GM18499 (cell line): Measurements from ENCODE around the gene SCFD2.

Experiments used
- ATAC-seq: cut with Tn5 transposase; IDR thresholded peaks from one replicate; pipeline ENCODE4 v1.9.1; 2021; ENCODE audit warnings: moderate number of reproducible peaks; ENCODE audit not compliant: insufficient read depth, unreplicated experiment

SCFD2 gene

DNA sequence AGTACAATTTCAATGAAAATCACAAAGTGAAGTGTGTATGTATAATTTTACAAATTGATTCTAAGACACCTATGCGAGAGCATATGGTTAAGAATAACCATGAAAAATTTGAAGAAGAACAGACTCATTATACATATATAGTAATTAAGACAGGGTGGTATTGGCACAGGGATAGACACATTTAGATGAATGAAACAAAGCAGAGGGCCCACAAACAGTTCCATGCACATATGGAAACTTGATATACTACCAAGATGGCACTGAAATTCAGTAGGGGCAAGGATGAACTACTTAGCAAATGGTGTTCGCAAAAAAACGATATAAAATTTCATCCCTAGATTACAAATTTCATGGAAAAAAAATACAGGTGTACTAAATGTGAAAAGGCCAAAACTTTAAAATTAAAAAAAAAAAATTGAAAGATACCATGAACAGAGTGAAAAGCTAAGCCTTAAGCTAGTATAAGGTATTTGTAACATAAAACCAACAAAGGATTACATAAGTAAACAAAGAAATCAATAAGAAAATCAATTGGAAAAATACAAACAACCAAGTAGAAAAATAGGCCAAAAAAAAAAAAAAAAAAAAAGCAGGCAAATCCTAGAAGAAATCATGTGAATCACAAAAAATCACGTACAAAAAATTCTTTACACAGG lies 418.3 kb downstream of the SCFD2 start:
- ATAC-seq: no peak

DNA sequence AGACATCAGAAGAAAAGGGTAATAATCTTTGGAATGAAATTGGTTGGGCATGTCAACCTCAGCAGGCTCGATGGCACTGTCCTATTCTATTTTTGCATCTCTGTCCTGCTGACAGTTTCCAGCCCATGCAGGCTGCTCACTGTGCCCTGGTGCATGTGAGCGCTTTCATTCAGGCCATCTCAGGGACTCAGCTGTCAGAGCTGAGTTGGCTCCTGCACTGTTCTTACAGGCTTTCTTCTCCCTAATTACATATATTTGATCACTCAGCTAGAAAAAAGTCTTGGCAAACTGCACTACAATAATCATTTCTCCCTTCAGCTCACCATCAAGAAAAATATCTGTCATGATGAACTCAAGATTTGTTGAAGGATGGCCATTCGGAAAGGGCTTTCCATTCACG lies 419.0 kb downstream of the SCFD2 start:
- ATAC-seq: no peak

DNA sequence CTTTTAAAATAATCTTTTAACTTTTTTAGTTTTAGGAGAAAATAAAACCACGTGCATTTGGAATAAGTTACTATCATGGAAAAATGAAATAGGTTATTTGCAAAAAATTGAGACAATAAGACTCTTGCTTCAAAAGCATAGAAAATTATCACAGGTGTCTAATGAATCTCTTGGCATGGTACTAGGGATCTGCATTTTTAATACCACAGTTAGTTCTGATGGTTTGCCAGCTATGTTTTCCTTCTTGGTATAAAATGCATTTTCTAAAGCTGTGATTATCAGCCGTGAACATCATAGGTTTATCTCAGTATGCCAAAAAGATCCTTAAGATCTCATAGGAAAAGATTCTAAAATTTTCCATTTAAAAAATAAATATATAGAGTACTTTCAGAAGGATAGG lies 419.9 kb downstream of the SCFD2 start:
- ATAC-seq: no peak

DNA sequence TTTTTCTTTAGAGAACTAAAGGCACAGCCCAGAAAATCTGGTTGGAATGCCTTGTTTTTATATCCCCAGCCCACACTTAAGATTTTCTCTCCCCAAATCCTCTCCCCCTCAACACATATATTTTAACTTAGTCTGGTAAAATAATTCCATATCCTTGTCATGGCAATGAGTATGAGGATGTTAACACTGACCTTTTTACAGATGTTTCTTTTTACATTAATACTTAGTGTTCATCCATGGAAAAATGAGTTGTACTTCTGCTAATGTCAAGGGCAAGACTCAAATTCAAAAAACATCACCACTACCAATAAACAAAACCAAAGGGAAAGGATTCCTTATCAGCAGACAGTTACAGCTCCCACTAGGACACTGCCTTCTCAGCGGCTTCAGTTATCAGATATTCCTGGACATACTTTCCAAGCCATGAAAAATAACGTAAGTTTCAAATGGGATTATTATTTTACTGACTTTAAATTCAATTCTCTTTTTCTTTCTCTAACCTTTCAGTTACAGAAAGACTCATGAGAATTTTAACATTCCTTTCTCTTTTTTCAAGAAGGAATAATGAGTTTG lies 420.4 kb downstream of the SCFD2 start:
- no peak for ATAC-seq

DNA sequence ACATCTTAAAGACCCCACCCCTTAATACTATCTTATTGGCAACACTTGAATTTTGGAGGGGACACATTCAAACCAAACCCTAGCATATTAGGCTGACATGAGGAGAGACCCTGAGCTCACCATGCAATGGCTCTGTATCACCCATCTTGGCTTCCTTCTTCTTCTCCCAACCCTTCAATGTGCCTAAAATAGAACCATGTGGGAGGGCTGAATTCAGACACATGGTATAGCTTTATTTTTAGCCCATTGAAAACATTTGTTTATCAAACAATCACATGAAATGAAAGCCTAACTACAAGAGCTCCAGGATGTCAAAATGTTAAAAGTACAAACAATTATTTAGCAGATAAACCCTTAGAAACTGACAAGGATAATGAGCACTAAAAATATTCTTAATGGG lies 422.2 kb downstream of the SCFD2 start:
- ATAC-seq: no peak

DNA sequence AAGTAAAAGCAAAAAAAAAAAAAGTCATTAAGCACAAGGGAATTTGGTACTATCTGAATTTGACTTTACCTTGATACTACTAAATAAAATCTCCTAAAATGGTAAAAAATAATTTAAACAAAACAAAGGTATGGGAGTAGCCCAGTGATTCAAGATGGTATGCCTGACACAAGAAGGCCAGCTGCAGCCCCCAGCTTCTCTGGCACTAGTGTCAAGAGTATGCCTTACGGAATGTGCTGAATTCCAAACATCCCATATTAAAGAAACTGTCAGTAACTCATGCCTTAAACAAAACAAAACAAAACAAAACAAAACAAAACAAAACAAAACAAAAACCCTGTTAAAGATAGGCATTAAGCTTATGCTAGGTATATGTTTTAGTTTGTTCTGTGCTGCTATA lies 422.9 kb downstream of the SCFD2 start:
- ATAC-seq: no peak

DNA sequence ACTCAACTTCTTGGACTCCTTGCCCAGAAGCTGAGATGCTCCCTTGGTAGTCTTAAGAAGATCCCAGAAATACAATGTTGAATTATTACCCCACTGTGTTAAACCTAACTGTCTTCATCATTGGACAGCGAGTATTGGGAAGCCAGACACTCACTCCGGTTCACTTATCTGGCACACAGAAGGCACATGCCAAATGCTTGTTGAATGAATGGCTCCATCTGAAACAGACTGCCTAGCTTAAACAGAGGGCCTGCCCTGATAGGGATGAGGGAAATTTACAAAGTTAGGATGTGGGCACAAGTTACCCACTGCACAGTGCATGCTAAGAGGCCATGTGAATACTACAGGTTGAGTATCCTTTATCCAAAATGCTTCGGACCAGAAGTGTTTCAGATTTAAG lies 424.4 kb downstream of the SCFD2 start:
- ATAC-seq: no peak

DNA sequence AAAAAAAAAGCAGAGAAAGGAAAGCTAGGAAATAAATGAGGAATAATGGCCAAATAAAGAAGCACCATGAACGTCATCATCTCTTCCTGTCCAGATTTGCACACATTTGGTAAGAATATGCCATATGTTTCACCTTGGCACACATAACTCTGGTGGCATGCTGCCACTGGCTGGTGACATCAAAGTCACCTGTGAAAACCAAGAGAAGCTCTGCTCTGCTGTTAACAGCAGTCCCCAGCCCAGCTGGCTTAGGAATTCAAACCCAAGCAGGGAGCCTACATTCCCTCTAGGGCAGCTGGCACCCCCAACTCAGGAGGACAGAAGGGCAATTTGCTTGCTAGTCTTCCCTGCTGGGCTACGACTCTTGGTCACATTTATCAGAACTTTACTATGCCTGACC lies 426.1 kb downstream of the SCFD2 start:
- ATAC-seq: no peak

DNA sequence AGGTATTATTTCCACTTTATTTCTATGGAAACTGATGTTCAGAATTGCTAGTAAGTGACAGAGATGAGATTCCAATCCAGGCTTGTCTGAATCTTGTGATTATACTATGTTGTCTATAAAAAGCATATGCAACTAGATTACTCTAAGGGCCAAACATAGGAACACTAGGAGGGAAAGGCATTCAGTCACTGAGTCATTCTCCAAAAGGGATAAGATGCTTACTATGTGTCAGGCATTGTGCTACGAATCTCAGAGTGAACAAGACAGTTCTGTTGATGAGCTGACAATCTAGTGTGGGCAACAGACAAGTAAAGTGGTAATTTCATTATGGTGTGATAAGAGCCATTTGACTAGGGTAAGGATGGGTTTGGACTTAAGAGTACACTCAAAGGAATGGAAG lies 426.5 kb downstream of the SCFD2 start:
- no peak for ATAC-seq

DNA sequence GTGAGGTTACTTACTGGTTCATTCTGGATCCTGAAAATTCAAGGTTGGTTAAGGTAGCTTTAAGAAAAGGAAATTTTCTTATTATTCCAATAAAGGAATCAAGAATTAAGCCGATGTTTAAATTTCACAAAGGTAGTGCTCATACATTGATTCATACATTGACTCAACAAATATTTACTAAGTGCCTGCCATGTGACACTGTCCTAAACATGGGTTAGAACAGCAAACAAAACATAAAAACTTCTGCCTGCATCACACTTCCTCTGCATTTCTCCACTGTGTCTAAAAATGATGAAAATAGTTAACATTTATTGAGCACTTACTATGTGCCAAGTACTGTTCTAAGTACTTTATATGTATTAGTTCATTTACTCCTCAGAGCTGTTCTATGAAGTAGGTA lies 428.0 kb downstream of the SCFD2 start:
- no peak for ATAC-seq

DNA sequence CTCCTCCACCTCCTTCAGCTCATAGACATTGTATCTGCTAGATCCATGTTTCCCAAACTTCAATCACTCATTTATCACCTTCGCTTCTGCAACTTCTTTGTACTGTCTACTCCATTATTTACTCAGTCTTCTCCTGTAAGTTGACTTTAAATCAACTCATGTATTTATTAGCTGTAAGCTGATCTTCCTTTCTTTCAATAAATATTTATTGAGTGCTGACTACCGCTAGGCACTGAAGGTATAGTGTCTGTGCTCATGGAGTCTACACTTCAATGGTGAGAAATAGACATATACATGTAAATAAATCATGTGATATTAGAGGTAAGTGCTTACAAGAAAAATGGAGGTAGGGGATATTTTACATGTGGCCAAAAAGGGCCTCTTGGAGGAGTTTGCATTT lies 429.1 kb downstream of the SCFD2 start:
- ATAC-seq: no peak

DNA sequence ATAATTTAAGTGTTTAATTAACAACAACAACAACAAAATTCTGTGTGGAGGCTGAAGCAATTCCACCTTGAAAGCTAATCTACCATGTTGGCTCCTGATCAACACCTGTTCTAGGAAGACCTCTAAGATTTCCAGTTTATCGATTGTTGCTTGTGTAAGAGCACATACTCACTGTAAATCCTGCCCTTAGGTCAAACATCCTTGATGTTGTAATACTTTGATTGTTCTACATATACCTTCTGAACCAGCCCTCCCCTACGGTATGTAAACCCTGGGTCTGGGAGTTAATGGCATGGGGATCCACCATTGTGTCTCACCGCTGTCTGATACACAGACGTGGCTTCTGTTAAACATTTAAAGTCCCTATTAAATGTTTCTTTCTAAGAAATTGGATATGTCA lies 430.5 kb downstream of the SCFD2 start:
- ATAC-seq: no peak

DNA sequence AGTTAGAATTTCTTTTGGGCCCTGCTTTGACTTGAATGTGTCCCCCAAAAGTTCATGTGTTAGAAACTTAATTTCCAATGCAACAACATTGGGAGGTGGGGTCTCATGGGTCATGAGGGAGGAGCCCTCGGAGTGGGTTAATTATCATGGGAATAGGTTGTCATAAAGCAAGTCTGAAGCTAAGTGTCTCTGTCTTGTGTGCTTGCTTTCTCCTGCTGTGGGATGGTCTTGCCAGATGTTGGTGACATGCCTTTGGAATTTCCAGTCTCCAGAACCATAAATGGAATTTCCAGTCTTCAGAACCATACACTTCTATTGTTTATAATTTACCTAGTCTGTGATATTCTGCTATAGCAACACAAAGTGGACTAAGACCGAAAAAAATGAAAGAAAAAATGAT lies 432.1 kb downstream of the SCFD2 start:
- ATAC-seq: no peak

DNA sequence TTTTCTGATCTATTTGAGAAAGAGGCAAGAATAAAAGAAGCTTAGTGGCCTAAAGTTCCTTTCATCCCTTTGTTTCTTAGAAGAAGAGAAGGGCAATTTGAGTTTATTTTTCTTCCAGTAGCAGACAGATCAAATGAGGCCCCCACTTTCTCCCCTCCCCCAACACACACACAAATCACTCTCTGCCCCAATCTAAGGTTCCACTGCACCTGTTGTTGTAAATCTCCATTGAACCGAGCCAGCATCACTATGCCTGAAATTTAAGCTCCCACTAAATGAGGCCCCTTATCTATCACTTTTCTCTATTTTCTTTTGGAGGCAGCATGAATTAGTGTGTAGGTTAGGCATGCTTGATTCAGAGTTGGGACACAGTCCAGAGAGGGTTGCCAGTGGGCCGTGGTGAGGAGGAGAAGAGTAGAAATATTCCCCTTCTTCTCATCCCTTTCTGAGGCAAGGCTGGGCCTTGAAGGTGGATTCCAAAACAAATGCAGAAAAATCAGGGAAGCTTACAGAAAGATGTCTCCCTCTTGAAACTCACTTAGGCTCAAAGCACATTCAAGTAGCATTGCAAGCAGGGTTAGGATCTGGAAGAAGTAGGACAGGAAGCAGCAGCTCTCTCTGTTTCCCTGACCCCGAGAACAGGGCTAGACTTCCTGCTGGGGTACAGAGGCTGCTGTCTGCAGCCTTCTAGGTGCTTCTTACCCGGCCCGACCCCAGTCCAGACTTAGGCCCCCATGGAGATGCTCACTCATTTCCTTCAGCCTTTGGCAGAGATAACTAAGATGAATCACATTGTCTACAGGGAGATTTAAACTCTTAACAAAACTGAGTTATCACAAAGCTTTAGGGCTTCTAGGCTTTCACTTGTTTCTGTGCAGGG lies 433.0 kb downstream of the SCFD2 start:
- no peak for ATAC-seq

DNA sequence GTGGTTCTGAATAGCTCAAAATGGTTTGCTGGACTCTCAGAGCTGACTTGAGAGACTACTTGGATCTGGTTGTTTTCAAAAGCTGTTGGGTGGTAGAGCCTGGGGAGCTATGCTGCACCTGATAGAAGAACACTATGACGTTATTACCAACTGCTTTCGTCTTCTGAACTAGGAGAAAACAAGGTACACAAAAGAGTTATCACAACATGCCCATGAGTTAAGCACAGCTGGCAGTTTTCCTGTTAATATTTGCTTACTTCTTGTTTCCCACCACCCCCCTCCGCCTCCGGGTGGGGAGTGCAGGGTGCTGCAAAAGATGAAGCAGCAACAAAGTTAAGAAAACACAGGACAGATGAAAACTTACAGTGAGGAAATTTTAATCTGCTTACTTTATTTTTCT lies 434.6 kb downstream of the SCFD2 start:
- ATAC-seq: no peak

DNA sequence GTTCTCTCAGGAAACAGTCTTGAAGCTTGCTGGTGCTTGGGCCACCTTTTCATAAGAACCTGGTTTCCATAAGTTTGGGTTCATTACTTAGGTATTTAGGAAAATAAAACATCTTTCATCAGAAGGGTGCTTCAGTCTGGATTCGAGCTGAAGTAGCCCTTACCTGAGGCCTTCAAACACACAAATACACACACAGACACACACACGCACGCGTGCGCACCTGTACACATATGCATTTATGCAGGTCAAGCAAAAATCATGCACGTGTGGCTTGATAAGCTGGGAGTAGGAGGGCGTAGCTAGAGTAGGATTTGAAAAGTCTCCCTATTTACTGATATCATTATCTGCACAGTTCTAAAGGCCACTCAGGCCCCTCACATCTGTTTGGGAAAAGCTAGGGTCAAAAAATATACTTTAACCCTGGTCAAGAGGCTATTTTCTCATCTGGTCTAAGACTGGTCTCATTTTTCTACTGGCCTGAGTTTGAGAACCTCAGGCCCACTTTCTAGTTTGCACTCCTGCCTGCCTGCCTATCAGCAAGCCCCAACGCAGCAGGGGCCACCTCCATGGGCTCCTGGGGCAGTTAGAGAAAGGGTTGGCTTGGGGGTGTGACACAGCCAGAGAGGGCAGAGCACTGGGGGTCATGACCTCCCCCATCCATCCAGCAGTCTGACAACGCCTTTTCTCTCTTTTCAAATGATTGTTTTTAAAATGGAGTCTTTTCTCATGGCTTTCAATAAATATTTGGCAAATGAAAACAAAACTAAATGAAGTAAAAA lies 439.5 kb downstream of the SCFD2 start:
- ATAC-seq: no peak

DNA sequence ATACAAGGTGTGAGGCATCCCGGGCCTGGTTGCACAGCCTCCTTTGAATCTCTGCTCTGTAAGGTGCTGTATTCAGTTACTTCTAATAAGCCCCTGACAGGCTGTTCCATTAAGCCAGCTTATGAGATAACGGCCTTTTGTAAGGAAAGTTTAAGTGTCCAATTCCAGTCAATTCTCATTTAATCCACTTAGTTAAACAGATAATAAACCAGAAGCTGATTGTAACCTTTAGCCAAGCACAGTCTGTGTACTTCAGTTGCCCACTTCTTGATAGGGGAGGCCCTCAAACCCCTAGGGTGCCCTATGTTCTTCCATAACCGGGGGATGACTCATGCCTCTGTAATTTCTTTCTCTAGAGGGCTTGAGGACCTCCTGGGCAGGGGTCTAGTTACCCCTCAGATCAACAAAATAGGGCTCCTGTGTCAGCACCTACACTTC lies 440.3 kb downstream of the SCFD2 start:
- ATAC-seq: no peak

DNA sequence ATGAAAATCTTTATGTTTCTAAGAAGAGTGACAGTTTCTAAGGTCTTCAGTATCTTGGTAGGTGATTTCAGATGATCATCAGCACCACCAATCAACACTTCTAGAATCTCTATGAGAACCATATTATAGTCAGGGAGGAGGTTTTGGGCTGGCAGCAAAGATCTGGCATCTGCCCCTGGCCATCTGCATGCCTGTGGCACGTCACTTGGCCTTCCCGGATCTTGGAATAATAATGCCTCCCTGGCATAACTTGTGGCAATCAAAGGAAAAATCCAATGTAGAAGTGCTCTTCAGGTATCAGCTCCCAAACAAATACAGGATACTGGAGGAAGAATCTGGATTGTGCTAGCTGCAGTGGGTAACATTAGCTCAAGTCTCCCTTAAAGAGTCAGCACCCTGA lies 446.4 kb downstream of the SCFD2 start:
- ATAC-seq: no peak

DNA sequence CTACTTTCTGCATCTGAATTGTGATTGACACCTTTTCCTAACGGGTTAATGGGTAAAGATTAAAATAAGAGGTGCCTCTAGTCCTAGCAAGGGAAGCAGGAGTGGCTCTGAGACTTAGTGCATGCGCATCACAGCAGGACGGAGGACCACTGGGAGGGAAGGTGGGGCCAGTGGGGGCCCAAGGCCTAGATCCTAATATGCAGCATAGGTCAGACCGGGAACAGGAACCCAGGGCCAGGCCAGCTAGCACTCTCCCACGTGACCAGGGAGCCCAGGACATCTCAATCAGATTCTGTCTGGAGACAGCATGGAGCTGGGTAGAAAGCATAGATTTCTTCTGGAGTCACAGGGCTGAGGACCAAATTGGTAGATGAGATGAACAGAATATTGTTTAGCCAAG lies 448.0 kb downstream of the SCFD2 start:
- no peak for ATAC-seq

DNA sequence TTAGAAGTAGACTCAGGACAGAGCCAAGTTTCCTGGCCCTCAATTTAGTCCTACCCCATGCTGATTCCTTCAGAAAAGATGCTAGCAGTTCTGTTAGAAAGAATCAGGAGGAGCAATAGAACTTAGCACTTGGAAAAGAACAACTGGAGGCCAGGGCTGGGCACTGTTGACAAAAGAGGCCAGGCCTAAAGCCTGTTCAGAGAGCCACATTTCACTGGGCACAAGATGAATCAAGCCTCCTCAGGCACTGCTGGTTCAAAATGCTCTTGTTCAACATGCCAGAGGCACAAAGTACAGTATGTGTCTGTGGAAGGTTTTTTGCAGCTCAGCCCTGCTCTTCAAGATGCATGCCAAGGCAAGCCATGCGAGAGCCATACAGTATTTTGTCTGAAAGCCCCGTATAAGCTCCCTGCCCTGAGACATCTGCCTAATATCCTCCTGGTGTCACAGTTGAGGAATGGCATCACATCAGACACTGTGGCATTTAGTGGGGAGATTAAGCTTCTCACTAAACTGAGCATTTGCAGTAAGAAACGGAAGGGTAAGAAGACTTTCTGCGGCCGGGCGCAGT lies 450.0 kb downstream of the SCFD2 start:
- no peak for ATAC-seq

DNA sequence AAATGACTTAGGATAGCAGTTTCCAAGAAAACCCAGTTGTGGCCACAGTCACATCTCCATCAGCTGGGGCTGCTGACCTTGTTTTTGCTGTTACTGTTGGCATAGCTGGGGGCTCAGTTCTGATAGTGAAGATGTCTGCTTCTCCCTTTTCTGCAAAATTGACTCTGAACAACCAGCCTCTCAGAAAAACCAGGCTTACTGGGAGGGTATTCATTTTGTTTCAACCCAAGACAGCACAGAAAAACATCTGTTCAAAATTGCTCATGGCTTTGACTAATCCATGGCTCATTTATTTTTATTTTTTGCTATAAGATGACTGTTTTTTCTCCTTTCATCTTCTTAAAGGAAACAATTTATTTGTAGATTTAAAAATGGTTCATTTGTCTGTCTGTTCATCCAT lies 450.7 kb downstream of the SCFD2 start:
- no peak for ATAC-seq
